SH-SY5Y (cell line): ENCODE results near the gene MYCL.

ENCODE experiments used
- GATA2 ChIP-seq: IDR thresholded peaks from 2 replicates; pipeline ENCODE4 v1.6.1; 2011; ENCODE audit warnings: mild to moderate bottlenecking, low read depth, low read length
- GATA3 ChIP-seq: IDR thresholded peaks from 2 replicates; pipeline ENCODE4 v1.6.1; 2011; ENCODE audit warnings: low read depth, mild to moderate bottlenecking, low read length, moderate library complexity

DNA sequence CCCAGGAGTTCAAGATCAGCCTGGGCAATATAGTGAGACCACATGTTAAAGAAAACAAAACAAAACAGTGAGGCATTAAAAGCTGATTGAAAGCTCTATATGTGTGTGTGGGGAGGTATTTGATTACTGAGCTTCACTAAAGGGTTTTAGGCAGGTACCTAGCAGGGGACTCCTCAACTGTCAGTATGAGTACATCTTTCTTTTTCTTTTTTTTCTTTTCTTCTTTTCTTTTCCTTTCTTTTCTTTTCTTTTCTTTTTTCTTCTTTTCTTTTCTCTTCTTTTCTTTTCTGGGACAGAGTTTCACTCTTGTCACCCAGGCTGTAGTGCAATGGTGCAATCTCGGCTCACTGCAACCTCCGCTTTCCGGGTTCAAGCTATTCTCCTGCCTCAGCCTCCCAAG, 8.5 kb upstream of the MYCL start:
- TF ChIP-seq GATA2 (no peak), GATA3 (no peak)
